Measurements from ENCODE around the gene ANKRD31.

The ANKRD31 gene

DNA sequence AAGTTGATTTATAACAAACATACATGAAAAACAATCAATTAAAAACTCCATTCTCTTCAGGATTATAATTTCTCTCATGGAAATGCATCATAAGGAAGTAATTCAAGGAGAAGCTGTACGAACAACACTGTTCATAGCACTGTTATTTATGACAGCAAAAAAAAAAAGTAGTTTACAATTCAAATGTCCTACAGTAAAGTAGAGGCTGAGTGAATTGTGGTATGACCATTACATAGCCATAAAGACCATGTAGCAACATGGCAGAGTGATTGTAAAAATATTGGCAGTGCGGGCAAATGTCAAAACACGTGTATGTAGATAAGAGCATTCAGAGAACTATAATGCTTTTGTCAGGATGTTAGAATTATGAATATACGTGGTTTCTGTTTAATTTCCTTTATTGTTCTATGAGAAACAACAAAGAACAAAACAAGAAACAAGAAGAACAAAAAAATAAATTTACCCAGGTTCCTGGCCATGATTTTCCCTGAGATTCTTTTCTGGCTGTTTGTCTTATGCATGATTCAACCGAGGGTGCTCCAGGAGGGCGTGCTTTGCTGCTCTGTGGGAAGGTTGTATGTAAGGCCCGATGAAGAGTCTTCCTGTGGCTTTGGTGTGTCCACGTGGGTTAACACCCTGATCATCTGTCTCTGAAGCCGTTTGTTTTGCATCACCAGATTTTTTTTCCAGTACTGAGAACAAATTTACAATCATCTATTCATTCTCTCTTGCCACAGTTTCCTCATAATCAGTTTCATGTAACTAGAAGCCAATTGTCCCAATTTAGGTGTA is 213.1 kb downstream of the ANKRD31 start:
- DNase-seq = no peak

- DNase-seq = no peak
Observed at GRCh38 chr5:75021800-75022199, 214.9 kb downstream of the ANKRD31 start.

- no peak for DNase-seq
Observed at GRCh38 chr5:75021219-75021618, 215.5 kb downstream of the ANKRD31 start.

- no peak for DNase-seq
Observed at GRCh38 chr5:75020016-75020656, 216.5 kb downstream of the ANKRD31 start.

GRCh38 chr5:75018805-75019587 is 217.7 kb downstream of the ANKRD31 start:
- DNase-seq = no peak

Measured in NCI-H748 treated with DMSO at 0.1 percent for 48 hours (cell line).